ENCODE results near the gene HES1.

DNA sequence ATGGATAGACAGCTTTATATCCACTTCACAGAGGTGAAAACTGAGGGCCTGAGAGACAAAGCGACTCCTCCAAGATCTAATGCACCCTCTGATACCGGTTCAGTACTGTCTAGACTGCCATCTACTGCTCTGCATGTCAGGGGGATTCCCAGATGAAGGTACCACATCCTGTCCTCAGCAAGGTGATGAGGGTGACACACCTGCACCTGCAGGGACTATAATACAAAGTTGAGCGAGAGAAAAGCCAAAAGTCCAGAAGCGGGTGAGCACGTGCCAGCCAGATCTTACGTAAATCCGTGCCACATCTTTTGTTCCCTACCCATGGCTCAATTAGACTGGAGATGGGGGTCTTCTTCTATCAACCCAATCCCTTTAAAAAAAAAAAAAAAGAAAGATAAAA, 32.4 kb upstream of the HES1 start:
- TF ChIP-seq, protein P1, sequence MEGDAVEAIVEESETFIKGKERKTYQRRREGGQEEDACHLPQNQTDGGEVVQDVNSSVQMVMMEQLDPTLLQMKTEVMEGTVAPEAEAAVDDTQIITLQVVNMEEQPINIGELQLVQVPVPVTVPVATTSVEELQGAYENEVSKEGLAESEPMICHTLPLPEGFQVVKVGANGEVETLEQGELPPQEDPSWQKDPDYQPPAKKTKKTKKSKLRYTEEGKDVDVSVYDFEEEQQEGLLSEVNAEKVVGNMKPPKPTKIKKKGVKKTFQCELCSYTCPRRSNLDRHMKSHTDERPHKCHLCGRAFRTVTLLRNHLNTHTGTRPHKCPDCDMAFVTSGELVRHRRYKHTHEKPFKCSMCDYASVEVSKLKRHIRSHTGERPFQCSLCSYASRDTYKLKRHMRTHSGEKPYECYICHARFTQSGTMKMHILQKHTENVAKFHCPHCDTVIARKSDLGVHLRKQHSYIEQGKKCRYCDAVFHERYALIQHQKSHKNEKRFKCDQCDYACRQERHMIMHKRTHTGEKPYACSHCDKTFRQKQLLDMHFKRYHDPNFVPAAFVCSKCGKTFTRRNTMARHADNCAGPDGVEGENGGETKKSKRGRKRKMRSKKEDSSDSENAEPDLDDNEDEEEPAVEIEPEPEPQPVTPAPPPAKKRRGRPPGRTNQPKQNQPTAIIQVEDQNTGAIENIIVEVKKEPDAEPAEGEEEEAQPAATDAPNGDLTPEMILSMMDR (IDR thresholded peaks at IDR 0.05 in 2 of 3, conservative IDR thresholded peaks at IDR 0.05 in 1 of 3; ENCODE audit: control insufficient read depth in 2 of 3, extremely low read depth in 1 of 3, insufficient read depth in 1 of 3, low read depth in 3 of 3, low read length in 3 of 3) = no peak
- no peak for TF ChIP-seq POLR2AphosphoS5 (IDR thresholded peaks at IDR 0.05; ENCODE audit: low read length)
- TF ChIP-seq ZNF274 (IDR thresholded peaks at IDR 0.05; ENCODE audit: insufficient read depth, insufficient read length) = no peak
- TF ChIP-seq BRCA1 (IDR thresholded peaks at IDR 0.05; ENCODE audit: low read depth, low read length) = no peak
- no peak for TF ChIP-seq SUZ12 (IDR thresholded peaks at IDR 0.05; ENCODE audit: unreplicated experiment)
- no peak for TF ChIP-seq MTA2 (IDR thresholded peaks at IDR 0.05; ENCODE audit: low read depth)
- TF ChIP-seq EP300 (IDR thresholded peaks at IDR 0.05; ENCODE audit: borderline replicate concordance in 1 of 2, control insufficient read depth in 1 of 2, low read depth in 2 of 2, low read length in 2 of 2) = no peak
- no peak for TF ChIP-seq MTA3 (IDR thresholded peaks at IDR 0.05; ENCODE audit: borderline replicate concordance, low read length)
- TF ChIP-seq SREBF2 (IDR thresholded peaks at IDR 0.05; ENCODE audit: low read length) = no peak
- TF ChIP-seq EZH2 (IDR thresholded peaks at IDR 0.05; ENCODE audit: borderline replicate concordance, control insufficient read depth, low read depth, low read length) = no peak
- TF ChIP-seq ESRRA (IDR thresholded peaks at IDR 0.05; ENCODE audit: low read length) = no peak
- no peak for TF ChIP-seq CREB1 (IDR thresholded peaks at IDR 0.05; ENCODE audit: low read depth)

All from GM12878 (cell line).